Ramos (cell line): ENCODE measurements around the gene SH3GL3.

Experiments
- in situ Hi-C: fragments of 300-500 bp; cut with MboI; formaldehyde crosslinking; loops from one replicate; pipeline ENCODE4 v1.14.3; 2022; ENCODE audit warnings: low sequenced_read_pairs; ENCODE audit not compliant: unreplicated experiment

The SH3GL3 gene

GRCh38 chr15:83496766-83497165 lies 49.6 kb downstream of the SH3GL3 start:
- in situ Hi-C loops, result no loop called here

GRCh38 chr15:83498374-83498773 lies 51.2 kb downstream of the SH3GL3 start:
- in situ Hi-C loops, result no loop called here

- in situ Hi-C loops, result no loop called here
Measured at GRCh38 chr15:83498801-83499200, 51.7 kb downstream of the SH3GL3 start.

- in situ Hi-C loops, result no loop called here
Measured at GRCh38 chr15:83499476-83499875, 52.3 kb downstream of the SH3GL3 start.

- in situ Hi-C loops, result no loop called here
Measured at GRCh38 chr15:83503595-83504364, 56.6 kb downstream of the SH3GL3 start.

GRCh38 chr15:83504365-83504764 lies 57.2 kb downstream of the SH3GL3 start:
- in situ Hi-C loops, result no loop called here

GRCh38 chr15:83510001-83510400 lies 62.9 kb downstream of the SH3GL3 start:
- in situ Hi-C loops, result no loop called here

- in situ Hi-C loops, result no loop called here
Measured at GRCh38 chr15:83512459-83512858, 65.3 kb downstream of the SH3GL3 start.

GRCh38 chr15:83514584-83514983 lies 67.4 kb downstream of the SH3GL3 start:
- in situ Hi-C loops, result no loop called here

GRCh38 chr15:83515164-83515563 lies 68.0 kb downstream of the SH3GL3 start:
- in situ Hi-C loops, result no loop called here

- in situ Hi-C loops, result no loop called here
Measured at GRCh38 chr15:83516935-83517334, 69.8 kb downstream of the SH3GL3 start.

GRCh38 chr15:83526319-83526718 lies 79.2 kb downstream of the SH3GL3 start:
- in situ Hi-C loops, result no loop called here

- in situ Hi-C loops, result no loop called here
Measured at GRCh38 chr15:83533410-83533962, 86.3 kb downstream of the SH3GL3 start.

- in situ Hi-C loops, result no loop called here
Measured at GRCh38 chr15:83537606-83538005, 90.5 kb downstream of the SH3GL3 start.

GRCh38 chr15:83538682-83539081 lies 91.5 kb downstream of the SH3GL3 start:
- in situ Hi-C loops, result no loop called here

GRCh38 chr15:83545804-83546511 lies 98.8 kb downstream of the SH3GL3 start:
- in situ Hi-C loops, result no loop called here

GRCh38 chr15:83546512-83546888 lies 99.4 kb downstream of the SH3GL3 start:
- in situ Hi-C loops, result no loop called here

- in situ Hi-C loops, result no loop called here
Measured at GRCh38 chr15:83547168-83547567, 100.0 kb downstream of the SH3GL3 start.

- in situ Hi-C loops, result loop anchor here (10.0 to 25.0 kb wide), 3 partner anchors 115 to 488 kb away; no protein-coding TSS in a partner anchor
Measured at GRCh38 chr15:83549623-83550022, 102.5 kb downstream of the SH3GL3 start.

GRCh38 chr15:83554558-83554957 lies 107.4 kb downstream of the SH3GL3 start:
- in situ Hi-C loops, result loop anchor here (10.0 to 25.0 kb wide), 3 partner anchors 120 to 483 kb away; no protein-coding TSS in a partner anchor

GRCh38 chr15:83555383-83555782 lies 108.2 kb downstream of the SH3GL3 start:
- in situ Hi-C loops, result loop anchor here (10.0 to 25.0 kb wide), 3 partner anchors 121 to 482 kb away; no protein-coding TSS in a partner anchor
